ENCODE data around the gene PSMA6.

DNA sequence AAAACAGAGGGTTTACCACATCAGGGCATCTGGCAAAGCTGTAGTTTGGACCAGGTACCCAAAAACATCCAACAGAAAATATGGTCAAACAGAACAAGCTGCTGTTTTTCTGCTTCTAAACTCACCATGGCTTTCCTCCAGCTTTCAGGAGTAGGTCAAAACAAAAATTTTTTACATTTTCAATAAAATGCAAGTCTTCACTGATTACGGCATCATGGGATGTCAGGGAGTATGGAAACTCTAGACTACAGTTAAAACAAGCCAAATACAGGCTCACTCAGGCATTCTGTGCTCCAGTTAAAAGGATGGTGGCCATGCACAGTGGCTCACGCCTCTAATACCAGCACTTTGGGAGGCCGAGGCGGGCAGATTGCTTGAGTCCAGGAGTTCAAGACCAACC, 47.1 kb upstream of the PSMA6 start:
- TF ChIP-seq, protein P1, sequence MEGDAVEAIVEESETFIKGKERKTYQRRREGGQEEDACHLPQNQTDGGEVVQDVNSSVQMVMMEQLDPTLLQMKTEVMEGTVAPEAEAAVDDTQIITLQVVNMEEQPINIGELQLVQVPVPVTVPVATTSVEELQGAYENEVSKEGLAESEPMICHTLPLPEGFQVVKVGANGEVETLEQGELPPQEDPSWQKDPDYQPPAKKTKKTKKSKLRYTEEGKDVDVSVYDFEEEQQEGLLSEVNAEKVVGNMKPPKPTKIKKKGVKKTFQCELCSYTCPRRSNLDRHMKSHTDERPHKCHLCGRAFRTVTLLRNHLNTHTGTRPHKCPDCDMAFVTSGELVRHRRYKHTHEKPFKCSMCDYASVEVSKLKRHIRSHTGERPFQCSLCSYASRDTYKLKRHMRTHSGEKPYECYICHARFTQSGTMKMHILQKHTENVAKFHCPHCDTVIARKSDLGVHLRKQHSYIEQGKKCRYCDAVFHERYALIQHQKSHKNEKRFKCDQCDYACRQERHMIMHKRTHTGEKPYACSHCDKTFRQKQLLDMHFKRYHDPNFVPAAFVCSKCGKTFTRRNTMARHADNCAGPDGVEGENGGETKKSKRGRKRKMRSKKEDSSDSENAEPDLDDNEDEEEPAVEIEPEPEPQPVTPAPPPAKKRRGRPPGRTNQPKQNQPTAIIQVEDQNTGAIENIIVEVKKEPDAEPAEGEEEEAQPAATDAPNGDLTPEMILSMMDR (IDR thresholded peaks at IDR 0.05): no peak
- TF ChIP-seq POLR2AphosphoS5 (IDR thresholded peaks at IDR 0.05) (no peak), EP300 (IDR thresholded peaks at IDR 0.05) (no peak), POLR2A (IDR thresholded peaks at IDR 0.05; ENCODE audit: low read depth) (no peak)

Data from esophagus muscularis mucosa (tissue), 4 donors.